ENCODE measurements around the gene STX10.

Gene STX10

GRCh38 chr19:13094771-13095392 is 55.3 kb downstream of the STX10 start:
- Histone ChIP-seq H2AFZ (ENCODE audit: low read length) (no peak overlapping the region), H3K27ac (ENCODE audit: low read depth, low read length, poor library complexity, severe bottlenecking) (no peak overlapping the region), H3K4me2 (ENCODE audit: low read length) (no peak overlapping the region), H3K79me2 (ENCODE audit: insufficient read depth, low read length) (no peaks in the 10 kb centered on the region), H3K27me3 (ENCODE audit: insufficient read depth, low read length) (peaks cover 18% of the 10 kb centered on the region), H3K4me1 (ENCODE audit: insufficient read depth, low read length, severe bottlenecking) (peaks cover 23% of the 10 kb centered on the region), H3F3A (ENCODE audit: insufficient read depth, low read length) (no peaks in the 10 kb centered on the region), H3K36me3 (ENCODE audit: insufficient read depth, low read length) (peaks cover 7% of the 10 kb centered on the region; the same call in 1 of the 2 replicates), H3K9ac (ENCODE audit: low read length) (no peak overlapping the region), H4K20me1 (ENCODE audit: insufficient read depth, low read length) (no peaks in the 10 kb centered on the region), H3K4me3 (ENCODE audit: low read depth, low read length, poor library complexity, severe bottlenecking) (no peak overlapping the region), H3K9me2 (ENCODE audit: low read depth, low read length) (no peaks in the 10 kb centered on the region), H3K9me3 (ENCODE audit: low read length) (no peaks in the 10 kb centered on the region)
- TF ChIP-seq EZH2 (IDR thresholded peaks at IDR 0.05; ENCODE audit: borderline replicate concordance, low read length) (no peak), CTCF (IDR thresholded peaks at IDR 0.05; ENCODE audit: low read length) (no peak)

DNA sequence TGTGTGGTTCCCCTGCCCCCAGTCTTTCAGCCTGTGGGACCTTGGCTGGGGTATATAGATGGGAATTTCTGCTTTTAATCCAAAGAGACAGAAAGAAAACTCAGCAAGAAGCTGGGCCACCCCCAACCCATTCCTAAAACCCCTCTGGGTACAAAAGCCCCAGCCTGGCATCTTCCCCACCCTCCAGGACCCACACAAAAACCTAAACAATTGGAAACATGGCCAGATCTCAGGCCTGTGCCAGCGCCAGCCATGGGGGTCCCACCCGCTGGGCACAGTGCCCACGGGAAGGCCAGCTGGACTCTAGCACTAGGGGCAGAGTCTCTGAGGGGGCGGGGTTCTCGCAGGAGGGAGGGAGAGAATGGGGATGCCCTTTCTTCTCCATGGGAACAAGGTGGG is 56.1 kb downstream of the STX10 start:
- H3K9me2 ChIP-seq (ENCODE audit: low read depth, low read length) = no peaks in the 10 kb centered on the region
- no peaks in the 10 kb centered on the region for H3F3A ChIP-seq (ENCODE audit: insufficient read depth, low read length)
- H3K36me3 ChIP-seq (ENCODE audit: insufficient read depth, low read length) = peaks cover 5% of the 10 kb centered on the region; the same call in 1 of the 2 replicates
- no peak overlapping the region for H2AFZ ChIP-seq (ENCODE audit: low read length)
- TF ChIP-seq EZH2 (IDR thresholded peaks at IDR 0.05; ENCODE audit: borderline replicate concordance, low read length) (no peak), CTCF (IDR thresholded peaks at IDR 0.05; ENCODE audit: low read length) (no peak)
- no peak overlapping the region for H3K9ac ChIP-seq (ENCODE audit: low read length)
- H3K27me3 ChIP-seq (ENCODE audit: insufficient read depth, low read length) = peaks cover 18% of the 10 kb centered on the region
- H3K9me3 ChIP-seq (ENCODE audit: low read length) = no peaks in the 10 kb centered on the region
- H3K4me1 ChIP-seq (ENCODE audit: insufficient read depth, low read length, severe bottlenecking) = peaks cover 15% of the 10 kb centered on the region
- H3K27ac ChIP-seq (ENCODE audit: low read depth, low read length, poor library complexity, severe bottlenecking) = no peak overlapping the region
- H3K4me2 ChIP-seq (ENCODE audit: low read length) = no peak overlapping the region
- no peaks in the 10 kb centered on the region for H3K79me2 ChIP-seq (ENCODE audit: insufficient read depth, low read length)
- H4K20me1 ChIP-seq (ENCODE audit: insufficient read depth, low read length) = no peaks in the 10 kb centered on the region
- no peak overlapping the region for H3K4me3 ChIP-seq (ENCODE audit: low read depth, low read length, poor library complexity, severe bottlenecking)
